Liver (tissue), 3 donors: ENCODE results near the gene RSRC1.

Source experiments
- EGR1 ChIP-seq, 2 donors: IDR thresholded peaks; 2 replicates each; pipeline ENCODE4 v1.6.1; 2016 to 2018; ENCODE audit warnings: antibody characterized with exemption in 2 of 2, low read depth in 2 of 2
- FOXA1 ChIP-seq: IDR thresholded peaks from 2 replicates; pipeline ENCODE4 v1.6.1; 2016; ENCODE audit warnings: antibody characterized with exemption
- GABPA ChIP-seq, 2 donors: IDR thresholded peaks in 1 of 2; conservative IDR thresholded peaks in 1 of 2; 2 replicates each; pipeline ENCODE4 v1.6.1; 2016; ENCODE audit warnings: antibody characterized with exemption in 2 of 2, mild to moderate bottlenecking in 1 of 2, moderate library complexity in 1 of 2
- HNF4A ChIP-seq, 2 donors: conservative IDR thresholded peaks; 2 replicates each; pipeline ENCODE4 v1.6.1; 2016; ENCODE audit warnings: antibody characterized with exemption in 2 of 2, mild to moderate bottlenecking in 2 of 2
- HNF4G ChIP-seq: IDR thresholded peaks from 2 replicates; pipeline ENCODE4 v1.6.1; 2016; ENCODE audit warnings: antibody characterized with exemption
- JUND ChIP-seq, 2 donors: IDR thresholded peaks; 2 replicates each; pipeline ENCODE4 v1.6.1; 2016; ENCODE audit warnings: antibody characterized with exemption in 2 of 2
- RAD21 ChIP-seq, 2 donors: IDR thresholded peaks; 2 replicates each; pipeline ENCODE4 v1.6.1; 2016; ENCODE audit warnings: antibody characterized with exemption in 2 of 2, mild to moderate bottlenecking in 2 of 2
- RXRA ChIP-seq, 2 donors: IDR thresholded peaks; 2 replicates each; pipeline ENCODE4 v1.6.1; 2017 to 2018; ENCODE audit warnings: antibody characterized with exemption in 2 of 2, mild to moderate bottlenecking in 1 of 2
- TAF1 ChIP-seq: conservative IDR thresholded peaks from 2 replicates; pipeline ENCODE4 v1.6.1; 2016; ENCODE audit warnings: antibody characterized with exemption, mild to moderate bottlenecking
- YY1 ChIP-seq: IDR thresholded peaks from 2 replicates; pipeline ENCODE4 v1.6.1; 2016; ENCODE audit warnings: antibody characterized with exemption, mild to moderate bottlenecking
- TF ChIP-seq, protein P1 (sequence below): fragments of 150-350 bp; IDR thresholded peaks from 2 replicates; pipeline ENCODE4 v1.5.1; 2017; ENCODE audit warnings: improper control_type of control experiment, low read depth, low read length; ENCODE audit not compliant: missing input control
- TF ChIP-seq, protein P2 (sequence below): IDR thresholded peaks from 2 replicates; pipeline ENCODE4 v1.6.1; 2016; ENCODE audit warnings: antibody characterized with exemption, mild to moderate bottlenecking
- TF ChIP-seq, protein P3 (sequence below): IDR thresholded peaks from 2 replicates; pipeline ENCODE4 v1.6.1; 2016; ENCODE audit warnings: antibody characterized with exemption
- donor health status: healthy.
- donor health status: healthy.

DNA sequence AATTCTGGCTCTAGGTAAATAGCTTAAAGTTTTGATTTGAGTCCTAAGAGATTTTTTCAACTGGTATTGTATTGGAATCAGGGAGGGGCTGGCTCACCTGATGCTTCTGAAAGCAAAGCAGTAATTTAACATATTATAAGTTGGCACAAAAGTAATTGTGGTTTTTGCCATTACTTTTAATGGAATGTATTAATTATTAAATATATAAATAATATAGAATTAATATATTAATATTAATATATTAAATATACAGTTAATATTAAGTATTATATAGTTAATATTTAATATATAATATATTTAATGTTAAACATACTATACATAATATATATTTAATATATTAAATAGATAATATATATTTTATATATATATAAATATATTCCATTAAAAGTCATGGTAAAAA, 10.4 kb downstream of the RSRC1 start:
- TF ChIP-seq, protein P1, sequence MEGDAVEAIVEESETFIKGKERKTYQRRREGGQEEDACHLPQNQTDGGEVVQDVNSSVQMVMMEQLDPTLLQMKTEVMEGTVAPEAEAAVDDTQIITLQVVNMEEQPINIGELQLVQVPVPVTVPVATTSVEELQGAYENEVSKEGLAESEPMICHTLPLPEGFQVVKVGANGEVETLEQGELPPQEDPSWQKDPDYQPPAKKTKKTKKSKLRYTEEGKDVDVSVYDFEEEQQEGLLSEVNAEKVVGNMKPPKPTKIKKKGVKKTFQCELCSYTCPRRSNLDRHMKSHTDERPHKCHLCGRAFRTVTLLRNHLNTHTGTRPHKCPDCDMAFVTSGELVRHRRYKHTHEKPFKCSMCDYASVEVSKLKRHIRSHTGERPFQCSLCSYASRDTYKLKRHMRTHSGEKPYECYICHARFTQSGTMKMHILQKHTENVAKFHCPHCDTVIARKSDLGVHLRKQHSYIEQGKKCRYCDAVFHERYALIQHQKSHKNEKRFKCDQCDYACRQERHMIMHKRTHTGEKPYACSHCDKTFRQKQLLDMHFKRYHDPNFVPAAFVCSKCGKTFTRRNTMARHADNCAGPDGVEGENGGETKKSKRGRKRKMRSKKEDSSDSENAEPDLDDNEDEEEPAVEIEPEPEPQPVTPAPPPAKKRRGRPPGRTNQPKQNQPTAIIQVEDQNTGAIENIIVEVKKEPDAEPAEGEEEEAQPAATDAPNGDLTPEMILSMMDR: no peak
- TF ChIP-seq HNF4A (conservative IDR thresholded peaks at IDR 0.05) (no peak), TAF1 (no peak), RAD21 (IDR thresholded peaks at IDR 0.05) (no peak), HNF4G (no peak), GABPA (IDR thresholded peaks at IDR 0.05 in 1 of 2, conservative IDR thresholded peaks at IDR 0.05 in 1 of 2) (no peak), RXRA (IDR thresholded peaks at IDR 0.05) (no peak), YY1 (no peak), JUND (IDR thresholded peaks at IDR 0.05) (no peak), FOXA1 (no peak), EGR1 (IDR thresholded peaks at IDR 0.05; ENCODE audit: low read depth in 2 of 2) (no peak)
- TF ChIP-seq, protein P2, sequence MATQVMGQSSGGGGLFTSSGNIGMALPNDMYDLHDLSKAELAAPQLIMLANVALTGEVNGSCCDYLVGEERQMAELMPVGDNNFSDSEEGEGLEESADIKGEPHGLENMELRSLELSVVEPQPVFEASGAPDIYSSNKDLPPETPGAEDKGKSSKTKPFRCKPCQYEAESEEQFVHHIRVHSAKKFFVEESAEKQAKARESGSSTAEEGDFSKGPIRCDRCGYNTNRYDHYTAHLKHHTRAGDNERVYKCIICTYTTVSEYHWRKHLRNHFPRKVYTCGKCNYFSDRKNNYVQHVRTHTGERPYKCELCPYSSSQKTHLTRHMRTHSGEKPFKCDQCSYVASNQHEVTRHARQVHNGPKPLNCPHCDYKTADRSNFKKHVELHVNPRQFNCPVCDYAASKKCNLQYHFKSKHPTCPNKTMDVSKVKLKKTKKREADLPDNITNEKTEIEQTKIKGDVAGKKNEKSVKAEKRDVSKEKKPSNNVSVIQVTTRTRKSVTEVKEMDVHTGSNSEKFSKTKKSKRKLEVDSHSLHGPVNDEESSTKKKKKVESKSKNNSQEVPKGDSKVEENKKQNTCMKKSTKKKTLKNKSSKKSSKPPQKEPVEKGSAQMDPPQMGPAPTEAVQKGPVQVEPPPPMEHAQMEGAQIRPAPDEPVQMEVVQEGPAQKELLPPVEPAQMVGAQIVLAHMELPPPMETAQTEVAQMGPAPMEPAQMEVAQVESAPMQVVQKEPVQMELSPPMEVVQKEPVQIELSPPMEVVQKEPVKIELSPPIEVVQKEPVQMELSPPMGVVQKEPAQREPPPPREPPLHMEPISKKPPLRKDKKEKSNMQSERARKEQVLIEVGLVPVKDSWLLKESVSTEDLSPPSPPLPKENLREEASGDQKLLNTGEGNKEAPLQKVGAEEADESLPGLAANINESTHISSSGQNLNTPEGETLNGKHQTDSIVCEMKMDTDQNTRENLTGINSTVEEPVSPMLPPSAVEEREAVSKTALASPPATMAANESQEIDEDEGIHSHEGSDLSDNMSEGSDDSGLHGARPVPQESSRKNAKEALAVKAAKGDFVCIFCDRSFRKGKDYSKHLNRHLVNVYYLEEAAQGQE: no peak
- TF ChIP-seq, protein P3, sequence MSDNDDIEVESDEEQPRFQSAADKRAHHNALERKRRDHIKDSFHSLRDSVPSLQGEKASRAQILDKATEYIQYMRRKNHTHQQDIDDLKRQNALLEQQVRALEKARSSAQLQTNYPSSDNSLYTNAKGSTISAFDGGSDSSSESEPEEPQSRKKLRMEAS: no peak
